ENCODE measurements around the gene VPS35.
A peak's percentile ranks its signal among the peaks of the same experiment; 100 is the strongest.

VPS35 gene

GRCh38 chr16:46673320-46674013, 15.5 kb downstream of the VPS35 start:
- DNase-seq (ENCODE audit: low read depth, low spot score) = peak; percentile 61
- peak; percentile 98 for TF ChIP-seq CTCF (IDR thresholded peaks at IDR 0.05; ENCODE audit: low read depth, low read length)
- H3K4me3 ChIP-seq (ENCODE audit: low read depth, low read length) = no peak overlapping the region
- in situ Hi-C loops (cut with HindIII; ENCODE audit: low sequenced_read_pairs) = no loop called here

- in situ Hi-C loops (cut with HindIII; ENCODE audit: low sequenced_read_pairs) = no loop called here
- no peak overlapping the region for H3K4me3 ChIP-seq (ENCODE audit: low read depth, low read length)
- no peak for TF ChIP-seq CTCF (IDR thresholded peaks at IDR 0.05; ENCODE audit: low read depth, low read length)
- no peak for DNase-seq (ENCODE audit: low read depth, low spot score)
Observed at GRCh38 chr16:46662123-46662522, 26.9 kb downstream of the VPS35 start.

- peak; percentile 4 for DNase-seq (ENCODE audit: low read depth, low spot score)
- no peak for TF ChIP-seq CTCF (IDR thresholded peaks at IDR 0.05; ENCODE audit: low read depth, low read length)
- no peak overlapping the region for H3K4me3 ChIP-seq (ENCODE audit: low read depth, low read length)
- in situ Hi-C loops (cut with HindIII; ENCODE audit: low sequenced_read_pairs) = no loop called here
Observed at GRCh38 chr16:46658925-46659324, 30.1 kb downstream of the VPS35 start.

- H3K4me3 ChIP-seq (ENCODE audit: low read depth, low read length) = no peak overlapping the region
- in situ Hi-C loops (cut with HindIII; ENCODE audit: low sequenced_read_pairs) = no loop called here
- no peak for DNase-seq (ENCODE audit: low read depth, low spot score)
- TF ChIP-seq CTCF (IDR thresholded peaks at IDR 0.05; ENCODE audit: low read depth, low read length) = no peak
Observed at GRCh38 chr16:46651305-46651704, 37.7 kb downstream of the VPS35 start.

GRCh38 chr16:46650254-46650623, 38.7 kb downstream of the VPS35 start:
- DNase-seq (ENCODE audit: low read depth, low spot score) = peak; percentile 43
- in situ Hi-C loops (cut with HindIII; ENCODE audit: low sequenced_read_pairs) = no loop called here
- no peak overlapping the region for H3K4me3 ChIP-seq (ENCODE audit: low read depth, low read length)
- no peak for TF ChIP-seq CTCF (IDR thresholded peaks at IDR 0.05; ENCODE audit: low read depth, low read length)

- in situ Hi-C loops (cut with HindIII; ENCODE audit: low sequenced_read_pairs) = no loop called here
- peak overlapping the region; percentile 27 for H3K4me3 ChIP-seq (ENCODE audit: low read depth, low read length)
- peak; percentile 46 for DNase-seq (ENCODE audit: low read depth, low spot score)
- TF ChIP-seq CTCF (IDR thresholded peaks at IDR 0.05; ENCODE audit: low read depth, low read length) = no peak
Observed at GRCh38 chr16:46649588-46650253, 39.3 kb downstream of the VPS35 start.
